HG03159 (cell line): ENCODE measurements around the gene ACADVL.
"Not testable (repeated sequence)": the region's sequence is repeated elsewhere in the genome, so short reads cannot be mapped to it uniquely, and the experiment has no call there.

ENCODE experiments used
- ATAC-seq: cut with Tn5 transposase; IDR thresholded peaks from one replicate; pipeline ENCODE4 v1.9.1; 2021; ENCODE audit warnings: mild to moderate bottlenecking, moderate library complexity; ENCODE audit not compliant: unreplicated experiment

ACADVL gene

DNA sequence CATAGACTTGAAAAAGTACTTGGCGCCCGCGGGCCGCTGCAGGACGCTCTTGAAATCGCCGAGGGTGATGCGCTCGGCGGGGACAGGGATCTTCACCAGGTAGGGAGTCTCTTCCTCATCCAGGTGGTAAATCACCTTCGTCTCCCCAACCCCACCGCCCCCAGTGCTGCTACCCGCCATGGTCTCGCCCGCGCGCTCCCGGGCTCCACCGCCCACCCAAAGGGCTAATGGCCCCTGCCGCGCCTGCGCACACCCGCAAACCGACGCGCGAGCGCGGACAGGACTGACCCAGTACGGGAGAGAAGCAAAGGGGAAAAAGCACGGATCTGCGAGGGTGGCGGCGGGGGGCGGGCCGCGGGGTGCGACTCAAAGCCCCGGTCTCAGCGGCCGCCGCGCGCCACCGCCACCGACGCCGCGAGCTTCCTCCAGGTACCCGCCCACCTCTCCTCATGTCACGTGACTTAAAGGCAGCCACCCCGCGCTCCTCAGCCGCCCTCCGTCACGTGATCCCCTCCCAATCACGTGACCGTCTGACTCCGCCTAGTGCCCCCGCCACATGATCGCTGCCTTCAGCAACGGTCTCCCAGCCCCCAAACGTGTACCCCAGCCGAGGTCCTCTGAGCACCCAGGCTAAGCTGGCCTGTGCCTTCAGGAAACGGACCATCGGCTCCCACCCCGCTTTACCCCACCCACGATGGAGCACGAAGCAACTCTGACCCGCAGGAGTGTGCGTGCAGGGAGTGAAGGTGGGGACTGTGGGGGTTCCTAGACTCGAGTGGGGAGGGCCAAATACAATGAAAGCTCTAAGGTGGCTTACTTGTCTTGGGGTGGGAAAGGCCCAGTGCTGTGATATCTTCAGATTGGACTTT is 14.6 kb downstream of the ACADVL start, which contains the start of gene DVL2:
TSS of gene DVL2 (minus strand) at position 435 of the 869 bp plus-strand sequence. CDS start at position 180, 255 bp downstream.
- ATAC-seq = no peak

DNA sequence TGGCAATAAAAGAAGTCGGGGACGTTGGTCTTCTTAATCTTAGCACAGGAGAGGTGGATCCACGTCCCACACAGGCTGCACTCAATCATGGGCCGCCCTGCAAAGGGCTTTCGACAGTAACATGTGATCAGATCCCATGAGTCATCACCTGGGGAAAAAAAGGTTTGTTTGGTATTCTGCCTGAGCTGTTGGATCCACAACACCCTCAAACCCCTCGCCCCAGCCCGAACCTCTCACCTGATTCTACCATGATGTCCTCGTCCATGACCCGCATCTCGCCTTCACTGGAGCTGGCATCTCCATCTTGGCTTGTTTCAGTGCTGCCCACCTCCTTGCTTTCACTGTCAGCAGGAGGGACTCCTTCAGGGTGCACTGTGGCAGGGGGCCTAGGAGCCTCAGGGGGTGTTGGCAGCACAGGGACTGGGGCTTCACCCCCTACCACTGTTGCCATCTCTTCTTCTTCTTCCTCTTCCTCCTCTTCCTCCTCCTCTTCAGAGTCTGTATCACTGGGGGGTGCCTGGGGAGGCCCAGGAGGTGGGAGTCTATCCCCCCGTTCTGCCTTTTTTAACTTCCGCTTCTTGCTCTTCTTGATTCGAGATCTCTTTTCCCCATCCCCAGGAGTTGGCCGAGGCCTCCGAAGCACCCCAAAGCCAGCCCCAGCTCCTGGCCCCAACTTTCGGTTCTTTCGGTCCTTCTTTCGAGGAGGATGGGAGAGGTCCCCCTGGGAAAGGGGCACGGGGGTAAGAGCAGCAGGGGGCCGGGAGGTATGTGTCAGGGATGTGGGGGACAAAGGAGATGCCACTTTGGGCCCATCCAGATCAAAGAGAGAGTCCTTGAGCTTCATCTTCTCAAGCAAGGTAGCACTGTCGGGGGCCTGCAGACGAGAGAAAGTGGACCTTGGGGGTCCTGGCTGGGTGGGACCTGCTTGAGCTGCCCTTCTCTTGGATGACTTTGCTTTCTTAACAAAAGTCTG is 16.2 kb downstream of the ACADVL start:
- no peak for ATAC-seq

DNA sequence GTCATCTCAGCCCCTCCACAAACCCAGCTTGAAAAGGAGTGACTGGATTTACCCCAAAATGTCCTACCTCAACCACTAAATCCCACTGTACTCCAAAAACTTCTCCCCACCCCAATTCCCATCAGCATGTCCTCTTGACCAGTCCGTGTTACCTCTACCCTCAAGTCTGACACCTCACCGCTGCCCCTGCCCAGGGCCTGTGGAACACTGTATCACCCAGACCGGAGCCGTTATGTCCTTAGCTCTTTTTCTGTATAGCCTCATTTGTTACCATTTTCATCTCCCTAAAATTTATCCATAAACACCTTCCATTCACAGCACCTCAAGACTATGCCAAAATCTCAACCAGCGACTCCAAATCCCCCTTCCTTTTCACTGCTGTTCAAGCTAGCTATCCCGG is 17.1 kb downstream of the ACADVL start:
- ATAC-seq = no peak

DNA sequence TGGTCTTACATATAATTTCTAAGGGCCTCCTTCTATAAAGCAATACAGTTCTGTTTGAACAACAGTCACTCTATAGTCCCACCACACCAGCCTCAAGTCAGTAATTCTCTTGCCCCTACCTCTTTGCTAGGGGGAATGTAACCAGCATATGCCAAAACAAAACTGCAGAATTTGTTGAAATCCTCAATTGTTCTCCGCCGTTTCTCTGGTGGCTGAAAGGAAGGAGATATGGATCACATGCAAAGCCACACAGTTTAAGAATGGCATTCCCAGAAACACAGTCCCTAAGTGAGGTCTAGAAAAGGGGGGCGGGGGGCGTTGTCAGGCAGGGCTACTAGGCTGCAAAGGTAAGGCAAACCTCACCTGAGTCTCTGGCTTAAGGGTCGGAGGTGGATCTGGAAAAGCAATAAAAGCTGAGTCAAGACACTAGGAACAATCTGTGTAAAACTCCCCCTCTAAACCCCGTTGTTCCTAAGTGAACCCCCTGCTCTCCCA is 17.6 kb downstream of the ACADVL start:
- ATAC-seq = no peak

DNA sequence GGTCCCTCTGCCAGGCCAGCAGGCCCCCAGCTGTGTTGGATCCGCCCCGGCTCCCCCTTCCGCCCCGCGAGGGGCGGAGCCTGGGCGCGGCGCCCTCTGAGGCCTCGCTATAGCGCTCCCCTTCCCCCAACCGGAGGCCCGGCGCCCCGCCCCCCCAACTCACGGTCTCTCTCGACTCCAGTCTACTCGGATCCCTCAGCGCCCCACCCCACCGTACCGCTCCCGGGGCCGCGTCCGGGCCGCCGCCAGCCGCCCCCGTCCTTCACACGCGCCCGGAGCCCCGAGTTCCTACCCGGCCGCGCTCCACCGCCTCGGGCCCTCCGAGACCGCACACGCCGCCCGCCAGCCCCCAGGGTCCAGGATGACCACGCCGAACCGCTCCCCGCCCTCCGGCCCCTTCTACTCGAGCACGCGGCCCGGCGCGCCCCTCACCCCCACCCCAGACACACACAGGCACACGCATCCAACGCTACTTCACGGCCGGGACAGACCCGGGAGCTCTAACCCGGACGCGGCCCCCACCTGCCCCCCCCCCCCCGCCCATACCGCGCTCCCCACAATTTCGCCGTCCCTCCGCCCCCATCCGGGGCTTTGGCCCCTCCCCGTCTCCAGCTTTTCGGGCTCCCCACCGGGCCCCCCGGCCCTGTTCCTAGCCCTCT is 18.2 kb downstream of the ACADVL start:
- ATAC-seq = no peak

DNA sequence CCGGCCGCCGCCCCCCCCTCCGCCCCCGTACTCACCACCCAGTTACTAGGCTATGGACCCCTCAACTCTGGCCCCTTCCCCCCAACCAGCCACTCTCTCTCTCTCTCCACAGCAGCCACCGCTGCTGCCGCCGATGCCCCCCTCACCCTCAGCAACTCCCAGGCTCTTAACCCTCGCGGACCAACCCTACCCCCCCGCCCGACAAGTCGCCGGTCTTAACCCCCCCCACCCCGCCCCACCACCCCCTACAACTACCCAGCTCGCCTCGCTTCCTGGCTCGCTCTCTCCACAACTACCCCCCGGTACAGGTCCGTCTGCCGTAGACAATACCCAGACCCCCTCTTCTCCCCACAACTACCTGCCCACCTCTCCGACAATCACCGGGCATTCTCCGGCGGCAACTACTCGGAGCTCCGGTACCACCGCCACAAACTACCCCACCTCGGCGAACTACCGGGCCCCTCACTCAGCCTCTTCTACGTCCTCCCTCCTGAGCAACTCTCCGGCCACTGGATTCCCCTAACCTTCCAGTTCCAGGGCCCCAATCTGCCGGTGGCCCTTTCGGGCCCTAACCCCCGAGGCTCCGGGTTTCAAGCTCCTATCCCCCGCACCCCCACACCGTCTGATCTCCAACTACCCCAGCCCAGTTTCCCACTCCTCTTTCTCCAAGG is 18.8 kb downstream of the ACADVL start:
- no peak for ATAC-seq

DNA sequence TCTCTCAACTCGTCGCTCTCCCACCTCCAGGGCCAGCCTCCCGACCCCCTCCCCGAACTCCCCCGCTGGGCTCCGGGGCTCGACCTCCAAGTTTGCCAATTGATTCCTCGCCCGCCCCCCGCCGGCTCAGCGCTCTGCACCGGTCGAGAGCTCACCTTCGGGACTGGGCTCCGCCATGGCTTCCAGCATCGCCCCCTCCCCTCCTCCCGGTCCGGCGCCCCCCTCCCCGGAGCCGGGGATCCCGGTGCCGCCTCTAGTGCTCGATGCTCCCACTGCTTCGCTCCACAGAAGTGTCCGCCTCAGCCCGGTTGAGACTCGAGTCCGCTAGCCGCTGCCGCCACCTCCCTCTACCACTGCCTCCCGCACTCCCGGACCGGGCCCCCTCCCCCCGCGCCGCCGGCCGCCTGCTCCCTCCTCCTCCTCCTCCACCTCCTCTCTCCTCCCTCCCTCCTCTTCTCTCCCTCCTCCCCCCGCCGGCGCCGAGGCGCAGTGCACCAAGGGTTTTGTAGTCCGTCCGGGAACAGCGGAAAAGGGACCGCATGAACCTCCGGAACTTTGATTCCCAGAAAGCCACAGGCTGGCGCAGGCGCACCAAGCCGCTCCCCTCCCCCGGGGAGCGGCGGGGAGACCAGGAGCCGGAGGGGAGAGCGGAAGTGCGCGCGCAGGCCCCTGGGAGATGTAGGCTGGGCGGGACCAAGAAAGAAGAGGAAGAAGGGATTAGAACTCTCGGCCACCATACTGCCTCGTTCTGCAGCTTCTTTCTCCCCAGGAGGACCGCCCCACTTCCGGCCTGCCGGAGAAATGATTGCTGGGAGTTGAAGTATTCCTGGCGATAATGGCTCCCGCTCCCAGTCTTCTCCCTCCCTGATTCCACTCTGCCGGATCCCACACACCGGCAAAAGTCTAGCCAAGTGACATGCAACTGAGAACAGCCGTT is 19.6 kb downstream of the ACADVL start, which contains the start of gene PHF23:
TSS of gene PHF23 (minus strand) at position 367 of the 937 bp plus-strand sequence. CDS start at position 189, 178 bp downstream.
- ATAC-seq = peak; percentile 46

DNA sequence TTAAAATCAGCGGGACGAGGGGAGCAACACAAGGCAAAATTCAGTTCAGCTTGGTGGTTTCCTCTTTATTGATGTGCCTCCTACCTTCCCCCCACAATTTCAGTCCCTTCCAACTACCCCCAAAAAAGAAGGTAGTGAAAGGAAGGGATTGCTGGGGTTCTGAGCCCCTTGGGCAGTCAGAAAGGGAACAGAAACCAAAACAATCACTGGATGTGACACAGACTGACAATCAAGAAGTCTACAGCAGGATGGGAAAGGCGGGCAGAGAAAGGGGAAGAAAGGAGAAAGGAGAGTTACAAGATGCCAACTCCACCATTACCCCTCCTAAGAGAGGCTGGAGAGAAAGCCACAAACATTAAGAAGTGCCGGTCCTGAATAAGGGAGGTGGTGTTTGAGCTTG is 20.6 kb downstream of the ACADVL start:
- no peak for ATAC-seq

DNA sequence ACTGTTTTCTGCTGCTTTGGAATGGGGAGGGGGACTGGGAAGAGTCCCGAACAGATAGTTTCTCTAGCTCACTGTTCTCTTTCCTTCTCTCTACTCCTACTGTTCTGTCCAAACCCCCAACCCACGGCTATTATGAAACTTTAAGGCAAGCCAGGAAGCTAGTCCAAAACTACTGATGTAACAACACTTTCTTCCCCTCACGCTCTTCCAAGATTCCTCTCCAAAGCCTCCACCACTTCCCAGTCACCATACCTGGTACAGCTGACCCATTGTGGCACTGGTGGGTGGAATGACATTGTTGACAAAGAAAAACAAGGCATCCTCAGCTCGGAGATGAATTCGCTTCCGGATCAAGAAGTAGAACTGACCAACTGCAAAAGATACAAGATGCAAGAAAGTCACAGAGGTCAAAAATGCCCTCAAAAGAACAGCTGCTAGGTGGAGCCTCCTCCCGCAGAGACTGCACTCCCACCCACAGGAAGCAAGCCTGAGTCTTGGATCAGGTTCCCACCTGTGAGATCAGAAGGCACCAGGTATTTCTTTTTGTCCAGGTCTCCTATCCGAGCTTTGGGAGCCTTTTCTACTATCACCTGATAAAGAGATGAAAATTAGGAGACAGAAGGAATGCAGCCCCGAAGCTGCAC is 21.5 kb downstream of the ACADVL start:
- ATAC-seq = no peak

DNA sequence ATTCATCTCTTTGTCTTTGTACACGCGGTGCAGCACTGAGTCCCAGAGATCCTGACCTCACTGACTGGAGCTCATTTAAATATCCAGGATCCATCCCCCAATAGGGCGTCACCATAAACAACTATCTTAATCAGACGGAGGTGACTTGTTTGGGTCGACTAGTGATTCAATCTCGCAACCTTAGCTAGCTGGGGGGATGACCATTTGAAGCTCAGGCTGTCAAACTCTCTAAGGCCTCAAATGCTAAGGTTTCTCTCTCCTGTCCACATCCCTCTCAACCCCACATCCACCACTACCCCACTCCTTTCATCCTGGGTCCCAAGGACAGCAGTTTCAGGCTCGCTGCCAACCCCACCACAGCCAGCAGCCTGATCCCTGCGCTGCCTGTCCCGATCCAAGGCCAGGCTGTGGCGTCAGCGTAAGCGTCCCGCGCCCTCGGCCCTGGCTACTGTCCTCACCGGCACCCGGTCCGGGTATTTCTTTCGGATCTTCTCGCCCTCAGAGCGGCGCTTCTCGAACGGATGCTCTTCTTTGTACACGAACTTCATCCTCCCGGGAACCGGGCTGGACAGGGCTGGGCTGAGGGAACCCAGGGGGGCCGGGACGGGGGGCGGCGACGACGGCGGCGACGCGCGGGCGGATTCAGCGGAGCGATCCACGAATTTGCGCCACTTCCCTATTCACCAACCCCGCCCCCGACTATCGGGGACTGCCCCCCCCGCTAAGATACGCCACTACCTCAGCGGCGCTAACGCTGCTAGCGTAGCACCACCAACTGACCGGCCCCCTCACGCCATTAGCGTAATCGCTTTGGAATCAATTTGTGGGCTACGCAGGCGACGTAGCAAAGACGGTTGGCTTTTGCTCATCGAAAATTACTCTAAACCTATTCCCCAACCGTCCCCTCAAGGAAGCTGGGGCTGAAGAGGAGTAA is 22.3 kb downstream of the ACADVL start, which contains the start of gene GABARAP:
TSS of gene GABARAP (minus strand) at position 667 of the 934 bp plus-strand sequence. CDS start at position 548, 119 bp downstream.
- peak; percentile 21 for ATAC-seq

DNA sequence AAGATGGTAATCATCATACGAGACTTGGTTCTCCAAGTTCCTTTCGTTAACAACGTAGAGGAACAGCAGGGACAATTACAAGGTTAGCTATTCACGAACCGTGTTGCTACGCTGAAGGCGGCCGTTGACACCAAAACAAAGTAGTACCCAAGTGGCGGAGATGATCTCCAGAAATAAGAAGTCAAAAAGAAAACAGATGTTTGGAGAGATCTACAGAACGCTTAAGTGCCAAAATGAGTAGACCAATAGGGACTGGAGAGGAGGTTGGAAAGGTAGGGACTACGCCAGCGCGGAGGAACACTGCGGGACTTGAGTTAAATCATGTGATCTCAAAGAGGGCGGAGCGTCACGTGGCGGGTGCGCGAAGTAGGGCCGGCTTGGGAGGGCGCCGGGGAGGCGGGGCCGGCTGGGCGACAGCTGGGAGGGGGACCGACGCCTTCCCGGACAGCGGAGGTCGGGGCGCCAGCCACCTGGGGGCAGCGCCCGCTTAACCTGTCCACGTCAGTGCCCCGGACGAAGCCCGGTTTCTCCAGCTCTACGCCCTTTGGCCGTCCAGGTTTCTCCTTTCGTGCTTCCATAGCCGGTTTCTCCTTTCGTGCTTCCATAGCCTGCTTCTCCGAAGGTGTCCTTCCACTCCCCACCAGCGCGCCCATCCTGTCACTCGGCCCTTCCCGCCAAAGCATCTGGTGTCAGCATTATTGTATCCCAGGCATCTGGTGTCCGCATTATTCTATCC is 23.1 kb downstream of the ACADVL start:
- ATAC-seq = peak; percentile 44

DNA sequence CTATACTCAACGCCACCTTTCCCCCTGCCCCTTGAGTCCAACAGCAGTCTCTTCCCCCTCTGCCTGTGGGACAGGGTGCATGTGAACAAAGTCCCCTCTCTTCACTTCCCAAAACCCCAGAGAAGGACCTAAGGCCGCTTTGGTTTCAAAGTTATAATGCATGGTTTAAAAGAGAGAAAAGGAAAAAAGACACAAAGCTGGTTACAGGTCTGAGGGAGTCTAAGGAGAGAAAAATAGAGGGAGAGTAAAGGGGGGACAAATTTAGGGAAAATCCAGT is 23.7 kb downstream of the ACADVL start:
- ATAC-seq = no peak

DNA sequence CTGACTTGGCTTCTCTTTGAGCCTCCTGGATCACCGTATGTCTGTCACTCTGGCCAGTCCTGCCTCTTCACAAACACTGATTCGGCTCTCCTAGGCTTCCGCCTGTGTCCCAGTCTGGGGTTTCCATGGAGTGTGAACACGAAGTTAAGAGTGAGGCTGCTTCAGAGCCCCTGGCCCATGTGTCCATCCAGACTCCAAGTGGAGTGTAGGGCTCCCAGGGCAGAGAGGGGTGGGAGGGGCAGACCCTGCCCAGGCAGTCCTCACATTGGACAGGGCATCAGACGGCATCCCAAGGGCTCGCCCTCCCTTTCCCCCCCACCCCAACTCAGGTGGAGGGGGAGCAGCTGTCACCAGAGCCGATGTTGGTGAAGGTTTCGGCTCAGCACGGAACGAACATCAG is 24.1 kb downstream of the ACADVL start:
- ATAC-seq = not testable (repeated sequence)

DNA sequence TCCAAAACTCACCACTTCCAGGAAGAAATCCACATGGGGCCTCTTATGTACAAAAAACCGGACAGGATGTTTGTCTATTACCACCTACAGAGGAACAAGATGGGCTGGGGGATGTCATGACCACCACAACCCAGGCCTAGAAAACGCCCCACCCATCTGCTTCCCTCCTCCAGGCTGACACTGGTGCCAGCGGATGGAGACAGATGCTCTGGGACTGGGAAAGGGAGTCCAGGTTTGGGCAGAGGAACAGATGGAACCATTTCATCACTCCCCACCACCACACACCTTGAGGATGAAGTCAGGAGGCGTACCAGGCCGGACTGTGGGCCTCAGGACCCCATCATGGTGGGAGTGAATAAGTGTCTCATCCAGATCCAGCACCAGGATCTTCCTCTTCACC is 27.0 kb downstream of the ACADVL start:
- ATAC-seq = no peak

DNA sequence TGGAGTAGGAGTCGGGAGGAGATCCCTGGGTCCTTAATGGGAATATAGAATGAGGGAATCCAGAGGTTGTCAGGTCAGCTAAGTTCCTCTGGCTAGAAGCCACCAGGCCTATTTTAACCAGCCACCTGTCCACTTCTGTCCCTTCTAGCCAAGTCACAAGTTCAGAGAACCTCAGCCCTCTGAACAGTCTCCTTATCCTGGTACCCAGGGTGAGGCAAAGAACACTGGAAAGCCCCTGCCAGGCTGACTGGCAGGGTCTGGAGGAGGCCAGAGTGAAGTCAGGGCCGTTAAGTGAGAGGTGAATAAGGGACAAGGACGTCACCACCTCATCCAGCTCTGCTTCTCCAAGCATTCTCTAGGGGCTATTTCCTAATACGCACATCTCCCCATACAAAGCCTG is 29.1 kb downstream of the ACADVL start:
- no peak for ATAC-seq

DNA sequence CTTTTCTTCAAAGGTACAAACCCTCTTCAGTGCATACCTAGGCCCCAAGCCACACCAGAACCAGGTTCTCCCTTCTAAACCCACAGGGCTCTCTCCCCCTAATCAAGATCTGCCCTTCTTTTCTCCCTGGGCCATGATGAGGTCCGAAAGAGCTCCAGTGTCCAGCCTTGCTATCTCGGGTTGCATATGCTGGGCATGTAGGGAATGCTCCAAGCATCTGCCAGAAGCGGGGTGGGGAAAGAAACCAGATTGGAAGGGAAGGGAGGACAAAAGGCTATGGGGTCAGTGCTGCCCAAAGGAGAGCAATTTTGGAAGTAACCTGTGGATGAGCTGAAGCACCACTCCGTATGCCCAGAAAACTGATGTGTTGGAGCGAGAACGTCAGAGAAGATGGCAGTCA is 29.5 kb downstream of the ACADVL start:
- ATAC-seq = no peak

DNA sequence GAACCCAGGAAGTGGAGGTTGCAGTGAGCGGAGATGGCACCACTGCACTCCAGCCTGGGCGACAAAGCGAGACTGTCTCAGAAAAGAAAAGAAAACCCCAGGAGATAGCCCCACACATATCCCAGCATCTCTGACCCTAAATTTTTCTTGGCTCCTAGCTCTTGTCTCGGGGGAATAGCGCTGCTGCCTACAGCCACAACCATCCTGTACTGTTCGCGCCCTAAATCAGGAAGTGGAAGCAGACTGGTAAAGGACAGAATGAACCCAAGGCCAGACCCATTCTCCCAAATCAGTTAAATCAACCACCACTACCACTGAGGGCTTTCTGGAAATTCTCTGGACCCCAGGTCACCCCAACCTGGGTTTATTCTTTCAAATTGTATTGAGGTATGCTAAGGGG is 30.1 kb downstream of the ACADVL start:
- ATAC-seq = no peak
